ENCODE results near the gene TAPBPL.

DNA sequence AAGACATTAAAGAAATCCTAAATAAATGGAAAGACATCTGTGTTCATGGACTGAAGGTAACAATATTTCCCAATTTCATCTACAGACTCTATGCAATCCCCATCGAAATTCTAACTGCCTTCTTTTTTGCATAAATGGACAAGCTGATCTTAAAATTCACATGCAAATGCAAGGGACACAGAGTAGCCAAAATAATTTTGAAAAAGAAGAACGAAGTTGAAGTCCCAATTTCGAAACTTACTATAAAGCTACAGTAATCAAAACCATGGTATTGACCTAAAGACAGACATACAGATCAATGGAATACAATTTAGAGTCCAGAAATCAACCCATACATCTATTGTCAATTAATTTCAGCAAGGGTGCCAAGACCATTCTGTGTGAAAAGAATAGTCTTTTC, 23.5 kb upstream of the TAPBPL start:
- TF ChIP-seq, protein P1, sequence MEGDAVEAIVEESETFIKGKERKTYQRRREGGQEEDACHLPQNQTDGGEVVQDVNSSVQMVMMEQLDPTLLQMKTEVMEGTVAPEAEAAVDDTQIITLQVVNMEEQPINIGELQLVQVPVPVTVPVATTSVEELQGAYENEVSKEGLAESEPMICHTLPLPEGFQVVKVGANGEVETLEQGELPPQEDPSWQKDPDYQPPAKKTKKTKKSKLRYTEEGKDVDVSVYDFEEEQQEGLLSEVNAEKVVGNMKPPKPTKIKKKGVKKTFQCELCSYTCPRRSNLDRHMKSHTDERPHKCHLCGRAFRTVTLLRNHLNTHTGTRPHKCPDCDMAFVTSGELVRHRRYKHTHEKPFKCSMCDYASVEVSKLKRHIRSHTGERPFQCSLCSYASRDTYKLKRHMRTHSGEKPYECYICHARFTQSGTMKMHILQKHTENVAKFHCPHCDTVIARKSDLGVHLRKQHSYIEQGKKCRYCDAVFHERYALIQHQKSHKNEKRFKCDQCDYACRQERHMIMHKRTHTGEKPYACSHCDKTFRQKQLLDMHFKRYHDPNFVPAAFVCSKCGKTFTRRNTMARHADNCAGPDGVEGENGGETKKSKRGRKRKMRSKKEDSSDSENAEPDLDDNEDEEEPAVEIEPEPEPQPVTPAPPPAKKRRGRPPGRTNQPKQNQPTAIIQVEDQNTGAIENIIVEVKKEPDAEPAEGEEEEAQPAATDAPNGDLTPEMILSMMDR (IDR thresholded peaks at IDR 0.05), result no peak
- no peak for TF ChIP-seq POLR2A (IDR thresholded peaks at IDR 0.05)

Measured in ovary (tissue), 3 donors.